H1 (cell line): ENCODE data around the gene ELL2. TPM values are rescaled to one million over a fixed set of nuclear protein-coding genes. Genes with fewer than 3 reads are reported as not detected.

Source experiments
- CTCF ChIA-PET: fragments of 300-600 bp; sonication (Branson Sonifier 250); formaldehyde crosslinking; loops from one replicate; lab custom pipeline; 2021; ENCODE audit not compliant: partially characterized antibody; lab: Charles Lee
- POLR2A ChIA-PET: fragments of 300-600 bp; sonication (Branson Sonifier 250); formaldehyde crosslinking; loops from one replicate; lab custom pipeline; 2021; ENCODE audit warnings: inconsistent platforms; ENCODE audit not compliant: partially characterized antibody; lab: Charles Lee
- DNase-seq, 2 experiments: peaks; one replicate each; pipeline versions ENCODE4 v3.0.0 to v3.0.0-alpha.2; 2010 to 2022; ENCODE audit warnings: low spot score in 2 of 2, low read depth in 1 of 2, mixed read lengths in 1 of 2
- FAIRE-seq: peaks from 2 replicates; lab custom pipeline; 2011; peaks lifted over from hg19 to GRCh38; lab: Jason Lieb, UNC
- H2AFZ ChIP-seq: 2 replicates; pipeline ENCODE4 v1.8.1; 2012; ENCODE audit warnings: low read length, inconsistent platforms
- H2AK5ac ChIP-seq: 2 replicates; pipeline ENCODE4 v1.6.1; 2013; ENCODE audit warnings: low read depth, low read length
- H2BK120ac ChIP-seq: replicated peaks from 2 replicates; pipeline ENCODE3; 2013; ENCODE audit warnings: low read depth, low read length, inconsistent platforms
- H2BK12ac ChIP-seq: 2 replicates; pipeline ENCODE4 v1.6.1; 2013; ENCODE audit warnings: low read depth, low read length
- H2BK15ac ChIP-seq: 2 replicates; pipeline ENCODE4 v1.6.1; 2013; ENCODE audit warnings: low read length
- H2BK20ac ChIP-seq: 2 replicates; pipeline ENCODE4 v1.6.1; 2013; ENCODE audit warnings: low read length
- H2BK5ac ChIP-seq: 2 replicates; pipeline ENCODE4 v1.6.1; 2013; ENCODE audit warnings: low read depth, low read length
- H3K14ac ChIP-seq: 2 replicates; pipeline ENCODE4 v1.6.1; 2013; ENCODE audit warnings: inconsistent platforms; ENCODE audit not compliant: insufficient read length
- H3K18ac ChIP-seq: 2 replicates; pipeline ENCODE4 v1.6.1; 2013; ENCODE audit warnings: low read length; ENCODE audit errors: extremely low read depth
- H3K23ac ChIP-seq: 2 replicates; pipeline ENCODE4 v1.6.1; 2013; ENCODE audit warnings: inconsistent platforms; ENCODE audit not compliant: insufficient read length
- H3K23me2 ChIP-seq: 2 replicates; pipeline ENCODE4 v1.6.1; 2013; ENCODE audit warnings: low read depth, low read length
- H3K27ac ChIP-seq: 2 replicates; pipeline ENCODE4 v1.6.1; 2011; ENCODE audit warnings: low read depth, low read length, inconsistent platforms
- H3K27me3 ChIP-seq, 4 experiments: replicated peaks in 1 of 4; 1 replicate in 1 of 4; 2 replicates in 3 of 4; pipeline versions ENCODE4 v1.6.1 to v1.8.1; 2011 to 2013; ENCODE audit warnings: low read length in 3 of 4, mild to moderate bottlenecking in 3 of 4, inconsistent platforms in 2 of 4, mixed read lengths in 2 of 4, moderate library complexity in 1 of 4; ENCODE audit not compliant: control insufficient read depth in 3 of 4, insufficient read depth in 3 of 4; ENCODE audit errors: extremely low read depth in 1 of 4
- H3K36me3 ChIP-seq, 4 experiments: 2 replicates each; pipeline versions ENCODE4 v1.6.1 to v1.8.1; 2011 to 2013; ENCODE audit warnings: mild to moderate bottlenecking in 4 of 4, low read length in 3 of 4, moderate library complexity in 2 of 4, control low read depth in 1 of 4, inconsistent platforms in 1 of 4; ENCODE audit not compliant: insufficient read depth in 4 of 4, control insufficient read depth in 2 of 4
- H3K4ac ChIP-seq: replicated peaks from 2 replicates; pipeline ENCODE3; 2013; ENCODE audit warnings: low read length, low read depth, mixed read lengths, inconsistent platforms; ENCODE audit not compliant: insufficient read length
- H3K4me1 ChIP-seq, 4 experiments: replicated peaks in 1 of 4; 1 replicate in 1 of 4; 2 replicates in 3 of 4; pipeline versions ENCODE4 v1.6.1 to v1.8.1; 2011 to 2013; ENCODE audit warnings: low read length in 3 of 4, inconsistent platforms in 2 of 4, mixed read lengths in 1 of 4; ENCODE audit not compliant: insufficient read depth in 4 of 4, control insufficient read depth in 3 of 4
- H3K4me2 ChIP-seq, 2 experiments: 2 replicates each; pipeline versions ENCODE4 v1.6.1 to v1.8.1; 2011 to 2013; ENCODE audit warnings: low read depth in 2 of 2, low read length in 2 of 2, control low read depth in 1 of 2, inconsistent platforms in 1 of 2, mild to moderate bottlenecking in 1 of 2; ENCODE audit not compliant: insufficient read depth in 1 of 2
- H3K4me3 ChIP-seq, 4 experiments: fragments of 200-600, 300-600 bp in 1 of 4; sonication (generic), shearing (Covaris generic), sonication (Bioruptor Twin) in 1 of 4; 2 replicates each; pipeline versions ENCODE4 v1.5.1 to v1.8.1; 2011 to 2016; ENCODE audit warnings: low read length in 4 of 4, low read depth in 3 of 4, control low read depth in 2 of 4, inconsistent platforms in 2 of 4, mild to moderate bottlenecking in 2 of 4, mixed read lengths in 1 of 4, moderate library complexity in 1 of 4; ENCODE audit not compliant: insufficient read depth in 2 of 4; ENCODE audit errors: extremely low read depth in 1 of 4
- H3K56ac ChIP-seq: replicated peaks from 2 replicates; pipeline ENCODE3; 2013; ENCODE audit warnings: low read depth, mild to moderate bottlenecking, mixed read lengths, low read length, inconsistent platforms; ENCODE audit not compliant: insufficient read length
- H3K79me1 ChIP-seq: 2 replicates; pipeline ENCODE4 v1.6.1; 2013; ENCODE audit warnings: low read depth, low read length, control low read depth
- H3K79me2 ChIP-seq, 2 experiments: 2 replicates each; pipeline versions ENCODE4 v1.6.1 to v1.8.1; 2012 to 2013; ENCODE audit warnings: low read length in 2 of 2, mild to moderate bottlenecking in 2 of 2, inconsistent platforms in 1 of 2; ENCODE audit not compliant: insufficient read depth in 2 of 2, control insufficient read depth in 1 of 2
- H3K9ac ChIP-seq, 4 experiments: replicated peaks in 1 of 4; 1 replicate in 1 of 4; 2 replicates in 3 of 4; pipeline versions ENCODE4 v1.6.1 to v1.8.1; 2011 to 2013; ENCODE audit warnings: low read depth in 3 of 4, low read length in 3 of 4, control low read depth in 2 of 4, mild to moderate bottlenecking in 2 of 4, moderate library complexity in 2 of 4, inconsistent platforms in 1 of 4; ENCODE audit errors: extremely low read depth in 1 of 4
- H3K9me3 ChIP-seq, 2 experiments: 2 replicates each; pipeline versions ENCODE4 v1.6.1 to v1.8.1; 2012 to 2013; ENCODE audit warnings: mild to moderate bottlenecking in 2 of 2, moderate library complexity in 2 of 2, control low read depth in 1 of 2, inconsistent platforms in 1 of 2, low read depth in 1 of 2, low read length in 1 of 2, mixed read lengths in 1 of 2; ENCODE audit not compliant: insufficient read depth in 2 of 2
- H4K20me1 ChIP-seq, 2 experiments: replicated peaks in 1 of 2; 2 replicates each; pipeline versions ENCODE3 to v1.8.1; 2011 to 2013; ENCODE audit warnings: inconsistent platforms in 2 of 2, low read length in 2 of 2, mild to moderate bottlenecking in 1 of 2; ENCODE audit not compliant: insufficient read depth in 2 of 2, control insufficient read depth in 1 of 2
- H4K5ac ChIP-seq: 2 replicates; pipeline ENCODE4 v1.6.1; 2013; ENCODE audit warnings: low read length, low read depth, mixed read lengths, inconsistent platforms; ENCODE audit not compliant: insufficient read length
- H4K8ac ChIP-seq: 2 replicates; pipeline ENCODE4 v1.8.0; 2013; ENCODE audit warnings: mild to moderate bottlenecking, moderate library complexity, low read length, inconsistent platforms; ENCODE audit not compliant: insufficient read depth; ENCODE audit errors: extremely low read depth
- H4K91ac ChIP-seq: replicated peaks from 2 replicates; pipeline ENCODE3; 2013; ENCODE audit warnings: low read length, mixed read lengths, inconsistent platforms; ENCODE audit not compliant: insufficient read length
- BCL11A ChIP-seq, 2 experiments: IDR thresholded peaks; one replicate each; pipeline ENCODE4 v1.6.1; 2011; ENCODE audit warnings: low read depth in 2 of 2, low read length in 2 of 2, mild to moderate bottlenecking in 2 of 2
- WGBS, 2 experiments: shearing (Covaris generic) in 1 of 2; methylation state at CpG; one replicate each; pipeline versions ENCODE4 v1.1.6 to v1.1.7; 2013 to 2015; ENCODE audit warnings: low lambda C conversion rate in 2 of 2, mixed read lengths in 2 of 2, inconsistent platforms in 1 of 2, low coverage in 1 of 2, missing lambda C conversion rate in 1 of 2; ENCODE audit not compliant: insufficient replicate concordance in 2 of 2, insufficient coverage in 1 of 2, insufficient read length in 1 of 2; ENCODE audit errors: extremely low coverage in 1 of 2, missing lambda C conversion rate in 1 of 2; 5-methylcytosine and 5-hydroxymethylcytosine counted together
- polyA plus RNA-seq, 7 experiments: library from polyadenylated mRNA; depleted of rRNA in 3 of 7; stranded (reverse) in 5 of 7; unstranded in 2 of 7; fragments of >200 nt in 5 of 7; fragments of 200-250 nt in 2 of 7; gene quantifications; 1 replicate in 5 of 7; 2 replicates in 1 of 7; 4 replicates in 1 of 7; pipeline versions ENCODE4 v1.2.1 to v1.2.3, GENCODE V29; 2011 to 2013; ENCODE audit warnings: missing spikeins in 2 of 7, mixed read lengths in 2 of 7
- total RNA-seq: library from RNA; stranded (reverse); fragmentation: NEBNext Ultra II Directional; extraction: Animal tissue kit (Norgen Biotek cat#: 25700); gene quantifications from 2 replicates; pipeline ENCODE4 v1.2.1, GENCODE V29; 2021

Gene ELL2
- total and polyA plus RNA-seq, 2 of the 8 experiments (the other 6 are each of a cell fraction or from before 2014, with no cell fraction given): 6.3 to 29.4 TPM

GRCh38 chr5:95901676-95902627 lies 59.7 kb downstream of the ELL2 start:
- H2BK120ac ChIP-seq: no peak overlapping the region
- no peak overlapping the region for H4K5ac ChIP-seq
- no peak overlapping the region for H4K91ac ChIP-seq
- no peaks in the 10 kb centered on the region for H4K20me1 ChIP-seq
- no peak overlapping the region for H2BK12ac ChIP-seq
- H3K14ac ChIP-seq: no peak overlapping the region
- no peaks in the 10 kb centered on the region for H3K27me3 ChIP-seq
- no peaks in the 10 kb centered on the region for H3K23me2 ChIP-seq
- no peak overlapping the region for H3K56ac ChIP-seq
- no peak overlapping the region for H2BK15ac ChIP-seq
- no peak overlapping the region for H3K9ac ChIP-seq
- H3K27ac ChIP-seq: no peak overlapping the region
- peaks cover 0 to 3% (median 0%) of the 10 kb centered on the region in 4 experiments; a peak in 1 of 7 replicates for H3K4me1 ChIP-seq
- no peak overlapping the region for H3K18ac ChIP-seq
- no peak overlapping the region for H3K4me2 ChIP-seq
- H3K79me1 ChIP-seq: no peaks in the 10 kb centered on the region
- H4K8ac ChIP-seq: no peak overlapping the region
- H2BK5ac ChIP-seq: no peak overlapping the region; the same call in 1 of the 2 replicates
- H3K9me3 ChIP-seq: no peaks in the 10 kb centered on the region
- CTCF ChIA-PET: no interaction called here
- no peak for TF ChIP-seq BCL11A (IDR thresholded peaks at IDR 0.05; ENCODE audit: low read depth in 2 of 2, low read length in 2 of 2)
- DNase-seq: peak in 1 of 2 experiments; percentile 1
- no peak overlapping the region for H2AK5ac ChIP-seq
- WGBS, 2 experiments: 94% methylated on average over 11 of the region's 11 CpGs; no CpG with 5 or more reads in 1 of the 2 experiments
- H3K23ac ChIP-seq: no peak overlapping the region
- H3K4ac ChIP-seq: no peak overlapping the region
- no peaks in the 10 kb centered on the region; a peak in 1 of 4 replicates for H3K79me2 ChIP-seq
- H2BK20ac ChIP-seq: no peak overlapping the region
- no peak overlapping the region for H2AFZ ChIP-seq
- FAIRE-seq: no peak
- H3K36me3 ChIP-seq: peaks cover 0 to 8% (median under 1%) of the 10 kb centered on the region in 4 experiments; a peak in 2 of 8 replicates
- H3K4me3 ChIP-seq: no peak overlapping the region
- POLR2A ChIA-PET: no interaction called here
